Caki2 (cell line): Measurements from ENCODE around the gene ATP5ME. TPM values are rescaled to one million over a fixed set of nuclear protein-coding genes. Genes with fewer than 3 reads are reported as not detected.
A peak's percentile ranks its signal among the peaks of the same experiment; 100 is the strongest.

Experiments used
- DNase-seq: peaks from one replicate; pipeline ENCODE4 v3.0.0-alpha.2; 2015; ENCODE audit warnings: low read depth
- in situ Hi-C: cut with HindIII; loops from 2 replicates; pipeline ENCODE4 v1.10.0; 2016; ENCODE audit warnings: low sequenced_read_pairs, low pct_unique_long_range_greater_than_20kb, mixed read lengths
- total RNA-seq: library from RNA; depleted of rRNA; stranded (reverse); fragments of >200 nt; shearing (Covaris generic); gene quantifications from 2 replicates; pipeline ENCODE4 v1.2.3, GENCODE V29; 2014; ENCODE audit warnings: low replicate concordance; rRNA removed

Gene ATP5ME
- total RNA-seq = 265 and 360 TPM in 2 replicates

- in situ Hi-C loops = no loop called here
- DNase-seq = peak; percentile 94
Measured at GRCh38 chr4:674172-675035, at the start of gene ATP5ME, which contains the start of gene MYL5. TSS of gene ATP5ME (minus strand) at chr4:674276. CDS start at chr4:674247, 29 bp downstream. TSS of gene MYL5 (plus strand) at chr4:674542. CDS start at chr4:678027, 3,485 bp downstream.

- DNase-seq = no peak
- in situ Hi-C loops = no loop called here
Measured at GRCh38 chr4:722851-723360, 48.8 kb upstream of the ATP5ME start.

- DNase-seq = no peak
- in situ Hi-C loops = no loop called here
Measured at GRCh38 chr4:722169-722725, 48.2 kb upstream of the ATP5ME start.

- DNase-seq = no peak
- in situ Hi-C loops = no loop called here
Measured at GRCh38 chr4:721261-722168, 47.4 kb upstream of the ATP5ME start.

GRCh38 chr4:720111-720860 lies 46.2 kb upstream of the ATP5ME start:
- in situ Hi-C loops = no loop called here
- no peak for DNase-seq

GRCh38 chr4:718460-718859 lies 44.4 kb upstream of the ATP5ME start:
- no peak for DNase-seq
- in situ Hi-C loops = no loop called here

- DNase-seq = no peak
- in situ Hi-C loops = no loop called here
Measured at GRCh38 chr4:717601-718320, 43.7 kb upstream of the ATP5ME start.

GRCh38 chr4:714087-714486 lies 40.0 kb upstream of the ATP5ME start:
- no peak for DNase-seq
- in situ Hi-C loops = no loop called here

- in situ Hi-C loops = no loop called here
- no peak for DNase-seq
Measured at GRCh38 chr4:712916-713632, 39.0 kb upstream of the ATP5ME start.

GRCh38 chr4:712093-712492 lies 38.0 kb upstream of the ATP5ME start:
- DNase-seq = no peak
- in situ Hi-C loops = no loop called here

GRCh38 chr4:710916-711315 lies 36.8 kb upstream of the ATP5ME start:
- DNase-seq = no peak
- in situ Hi-C loops = no loop called here

- no peak for DNase-seq
- in situ Hi-C loops = no loop called here
Measured at GRCh38 chr4:710116-710515, 36.0 kb upstream of the ATP5ME start.

GRCh38 chr4:709348-709747 lies 35.3 kb upstream of the ATP5ME start:
- in situ Hi-C loops = no loop called here

GRCh38 chr4:708631-708933 lies 34.5 kb upstream of the ATP5ME start:
- no peak for DNase-seq

More at GRCh38 chr4:709348-709747, 35.3 kb upstream of the ATP5ME start:
- DNase-seq = no peak

GRCh38 chr4:707929-708630 lies 34.0 kb upstream of the ATP5ME start:
- DNase-seq = no peak
- in situ Hi-C loops = no loop called here

More at GRCh38 chr4:708631-708933, 34.5 kb upstream of the ATP5ME start:
- in situ Hi-C loops = no loop called here
